ENCODE results near the gene PGC. TPM values are rescaled to one million over a fixed set of nuclear protein-coding genes. Genes with fewer than 3 reads are reported as not detected.

PGC gene
- polyA plus RNA-seq, 4 donors: 0.03 to 51.3 (median 13.0) TPM

- Histone ChIP-seq H3K4me1 (ENCODE audit: control insufficient read depth in 3 of 3, insufficient read depth in 2 of 3, low read depth in 1 of 3, low read length in 2 of 3) (peaks cover 0 to 41% (median 0%) of the 10 kb centered on the region in 3 donors), H3K27ac (ENCODE audit: low read depth in 1 of 3, low read length in 2 of 3) (peak overlapping the region in 2 of 3 donors; percentile 19 to 75), H3K4me3 (ENCODE audit: low read depth in 1 of 3, low read length in 3 of 3) (no peak overlapping the region), H3K9me3 (ENCODE audit: control insufficient read depth in 2 of 2, insufficient read depth in 1 of 2, low read depth in 1 of 2, low read length in 1 of 2) (no peaks in the 10 kb centered on the region), H3K27me3 (ENCODE audit: control insufficient read depth in 3 of 3, insufficient read depth in 3 of 3, low read length in 3 of 3) (no peaks in the 10 kb centered on the region), H3K36me3 (ENCODE audit: control insufficient read depth in 3 of 3, insufficient read depth in 2 of 3, low read depth in 1 of 3, low read length in 3 of 3) (peaks cover 0 to 82% (median 0%) of the 10 kb centered on the region in 3 donors)
- 53 to 58% (median 56%) methylated on average over 12 to 15 of the region's 15 CpGs for WGBS, 3 donors
- FAIRE-seq (no peak), DNase-seq (peak in 1 of 2 donors; percentile 76)
Observed at GRCh38 chr6:41705996-41706835, 41.0 kb downstream of the PGC start.

GRCh38 chr6:41705311-41705995, 41.7 kb downstream of the PGC start:
- DNase-seq (no peak), FAIRE-seq (no peak)
- no peak overlapping the region for H3K4me3 ChIP-seq (ENCODE audit: low read depth in 1 of 3, low read length in 3 of 3)
- H3K27ac ChIP-seq (ENCODE audit: low read depth in 1 of 3, low read length in 2 of 3): peak overlapping the region in 2 of 3 donors; percentile 19 to 61
- no peaks in the 10 kb centered on the region for H3K27me3 ChIP-seq (ENCODE audit: control insufficient read depth in 3 of 3, insufficient read depth in 3 of 3, low read length in 3 of 3)
- peaks cover 0 to 83% (median 0%) of the 10 kb centered on the region in 3 donors for H3K36me3 ChIP-seq (ENCODE audit: control insufficient read depth in 3 of 3, insufficient read depth in 2 of 3, low read depth in 1 of 3, low read length in 3 of 3)
- WGBS, 3 donors: 72 to 79% (median 74%) methylated on average over 12 of the region's 12 CpGs
- peaks cover 0 to 41% (median 0%) of the 10 kb centered on the region in 3 donors for H3K4me1 ChIP-seq (ENCODE audit: control insufficient read depth in 3 of 3, insufficient read depth in 2 of 3, low read depth in 1 of 3, low read length in 2 of 3)
- H3K9me3 ChIP-seq (ENCODE audit: control insufficient read depth in 2 of 2, insufficient read depth in 1 of 2, low read depth in 1 of 2, low read length in 1 of 2): no peaks in the 10 kb centered on the region

GRCh38 chr6:41704656-41705310, 42.4 kb downstream of the PGC start:
- WGBS, 3 donors: 87 to 92% (median 92%) methylated on average over 5 of the region's 5 CpGs
- Histone ChIP-seq H3K9me3 (ENCODE audit: control insufficient read depth in 2 of 2, insufficient read depth in 1 of 2, low read depth in 1 of 2, low read length in 1 of 2) (no peaks in the 10 kb centered on the region), H3K27ac (ENCODE audit: low read depth in 1 of 3, low read length in 2 of 3) (no peak overlapping the region), H3K4me3 (ENCODE audit: low read depth in 1 of 3, low read length in 3 of 3) (no peak overlapping the region), H3K36me3 (ENCODE audit: control insufficient read depth in 3 of 3, insufficient read depth in 2 of 3, low read depth in 1 of 3, low read length in 3 of 3) (peaks cover 0 to 83% (median 0%) of the 10 kb centered on the region in 3 donors), H3K27me3 (ENCODE audit: control insufficient read depth in 3 of 3, insufficient read depth in 3 of 3, low read length in 3 of 3) (no peaks in the 10 kb centered on the region), H3K4me1 (ENCODE audit: control insufficient read depth in 3 of 3, insufficient read depth in 2 of 3, low read depth in 1 of 3, low read length in 2 of 3) (peaks cover 0 to 37% (median 0%) of the 10 kb centered on the region in 3 donors)
- FAIRE-seq (no peak), DNase-seq (no peak)

- H3K27ac ChIP-seq (ENCODE audit: low read depth in 1 of 3, low read length in 2 of 3): no peak overlapping the region
- H3K27me3 ChIP-seq (ENCODE audit: control insufficient read depth in 3 of 3, insufficient read depth in 3 of 3, low read length in 3 of 3): no peaks in the 10 kb centered on the region
- 85 to 87% (median 87%) methylated on average over 7 of the region's 7 CpGs for WGBS, 3 donors
- H3K4me3 ChIP-seq (ENCODE audit: low read depth in 1 of 3, low read length in 3 of 3): no peak overlapping the region
- FAIRE-seq (no peak), DNase-seq (no peak)
- H3K36me3 ChIP-seq (ENCODE audit: control insufficient read depth in 3 of 3, insufficient read depth in 2 of 3, low read depth in 1 of 3, low read length in 3 of 3): peaks cover 0 to 85% (median 0%) of the 10 kb centered on the region in 3 donors
- no peaks in the 10 kb centered on the region for H3K9me3 ChIP-seq (ENCODE audit: control insufficient read depth in 2 of 2, insufficient read depth in 1 of 2, low read depth in 1 of 2, low read length in 1 of 2)
- H3K4me1 ChIP-seq (ENCODE audit: control insufficient read depth in 3 of 3, insufficient read depth in 2 of 3, low read depth in 1 of 3, low read length in 2 of 3): peaks cover 0 to 37% (median 0%) of the 10 kb centered on the region in 3 donors
Observed at GRCh38 chr6:41704028-41704427, 43.2 kb downstream of the PGC start.

GRCh38 chr6:41702771-41703494, 44.3 kb downstream of the PGC start:
- DNase-seq: no peak

GRCh38 chr6:41702089-41702745, 45.0 kb downstream of the PGC start:
- H3K4me1 ChIP-seq (ENCODE audit: control insufficient read depth in 3 of 3, insufficient read depth in 2 of 3, low read depth in 1 of 3, low read length in 2 of 3): peaks cover 0 to 26% (median 0%) of the 10 kb centered on the region in 3 donors
- H3K4me3 ChIP-seq (ENCODE audit: low read depth in 1 of 3, low read length in 3 of 3): no peak overlapping the region
- H3K27ac ChIP-seq (ENCODE audit: low read depth in 1 of 3, low read length in 2 of 3): no peak overlapping the region
- peaks cover 0 to 80% (median 0%) of the 10 kb centered on the region in 3 donors for H3K36me3 ChIP-seq (ENCODE audit: control insufficient read depth in 3 of 3, insufficient read depth in 2 of 3, low read depth in 1 of 3, low read length in 3 of 3)
- DNase-seq (no peak), FAIRE-seq (no peak)
- 94 to 97% (median 97%) methylated on average over 10 of the region's 10 CpGs for WGBS, 3 donors
- no peaks in the 10 kb centered on the region for H3K27me3 ChIP-seq (ENCODE audit: control insufficient read depth in 3 of 3, insufficient read depth in 3 of 3, low read length in 3 of 3)
- no peaks in the 10 kb centered on the region for H3K9me3 ChIP-seq (ENCODE audit: control insufficient read depth in 2 of 2, insufficient read depth in 1 of 2, low read depth in 1 of 2, low read length in 1 of 2)

More at GRCh38 chr6:41702771-41703494, 44.3 kb downstream of the PGC start:
- no peaks in the 10 kb centered on the region for H3K9me3 ChIP-seq (ENCODE audit: control insufficient read depth in 2 of 2, insufficient read depth in 1 of 2, low read depth in 1 of 2, low read length in 1 of 2)
- no peaks in the 10 kb centered on the region for H3K27me3 ChIP-seq (ENCODE audit: control insufficient read depth in 3 of 3, insufficient read depth in 3 of 3, low read length in 3 of 3)
- H3K4me3 ChIP-seq (ENCODE audit: low read depth in 1 of 3, low read length in 3 of 3): no peak overlapping the region
- WGBS, 3 donors: 84 to 88% (median 87%) methylated on average over 14 of the region's 14 CpGs
- no peak for FAIRE-seq
- H3K27ac ChIP-seq (ENCODE audit: low read depth in 1 of 3, low read length in 2 of 3): no peak overlapping the region
- peaks cover 0 to 86% (median 0%) of the 10 kb centered on the region in 3 donors for H3K36me3 ChIP-seq (ENCODE audit: control insufficient read depth in 3 of 3, insufficient read depth in 2 of 3, low read depth in 1 of 3, low read length in 3 of 3)
- peaks cover 0 to 29% (median 0%) of the 10 kb centered on the region in 3 donors for H3K4me1 ChIP-seq (ENCODE audit: control insufficient read depth in 3 of 3, insufficient read depth in 2 of 3, low read depth in 1 of 3, low read length in 2 of 3)

GRCh38 chr6:41700463-41701347, 46.5 kb downstream of the PGC start:
- 84 to 90% (median 89%) methylated on average over 18 to 20 of the region's 20 CpGs for WGBS, 3 donors
- Histone ChIP-seq H3K4me1 (ENCODE audit: control insufficient read depth in 3 of 3, insufficient read depth in 2 of 3, low read depth in 1 of 3, low read length in 2 of 3) (peaks cover 0 to 12% (median 0%) of the 10 kb centered on the region in 3 donors), H3K27me3 (ENCODE audit: control insufficient read depth in 3 of 3, insufficient read depth in 3 of 3, low read length in 3 of 3) (no peaks in the 10 kb centered on the region), H3K36me3 (ENCODE audit: control insufficient read depth in 3 of 3, insufficient read depth in 2 of 3, low read depth in 1 of 3, low read length in 3 of 3) (peaks cover 0 to 72% (median 0%) of the 10 kb centered on the region in 3 donors), H3K9me3 (ENCODE audit: control insufficient read depth in 2 of 2, insufficient read depth in 1 of 2, low read depth in 1 of 2, low read length in 1 of 2) (no peaks in the 10 kb centered on the region), H3K4me3 (ENCODE audit: low read depth in 1 of 3, low read length in 3 of 3) (no peak overlapping the region), H3K27ac (ENCODE audit: low read depth in 1 of 3, low read length in 2 of 3) (no peak overlapping the region)
- FAIRE-seq: no peak
- no peak for DNase-seq

Measured in small intestine (tissue), 7 donors.